GM12878 (cell line): ENCODE results near the gene ADCY5.

Experiments
- CREB1 ChIP-seq: IDR thresholded peaks from 2 replicates; pipeline ENCODE4 v1.6.1; 2012; ENCODE audit warnings: low read depth, mild to moderate bottlenecking, inconsistent platforms
- POLR2A ChIP-seq: IDR thresholded peaks from 2 replicates; pipeline ENCODE4 v1.6.1; 2011; ENCODE audit warnings: low read depth, mild to moderate bottlenecking, low read length
- ZNF384 ChIP-seq: IDR thresholded peaks from 2 replicates; pipeline ENCODE4 v1.6.1; 2012; ENCODE audit warnings: low read depth, mild to moderate bottlenecking, low read length, improper control_type of control experiment, borderline replicate concordance
- TF ChIP-seq, protein P1 (sequence below): fragments of 450-650 bp; IDR thresholded peaks from 2 replicates; pipeline ENCODE4 v1.6.1; 2016; ENCODE audit warnings: mild to moderate bottlenecking
- TF ChIP-seq, protein P2 (sequence below), 3 experiments: IDR thresholded peaks in 2 of 3; conservative IDR thresholded peaks in 1 of 3; 2 replicates each; pipeline ENCODE4 v1.5.1; 2011; ENCODE audit warnings: low read depth in 3 of 3, low read length in 3 of 3, mild to moderate bottlenecking in 3 of 3, control low read depth in 2 of 3, moderate library complexity in 2 of 3, inconsistent platforms in 1 of 3, mixed read lengths in 1 of 3; ENCODE audit not compliant: control insufficient read depth in 2 of 3, insufficient read depth in 1 of 3; ENCODE audit errors: extremely low read depth in 1 of 3

DNA sequence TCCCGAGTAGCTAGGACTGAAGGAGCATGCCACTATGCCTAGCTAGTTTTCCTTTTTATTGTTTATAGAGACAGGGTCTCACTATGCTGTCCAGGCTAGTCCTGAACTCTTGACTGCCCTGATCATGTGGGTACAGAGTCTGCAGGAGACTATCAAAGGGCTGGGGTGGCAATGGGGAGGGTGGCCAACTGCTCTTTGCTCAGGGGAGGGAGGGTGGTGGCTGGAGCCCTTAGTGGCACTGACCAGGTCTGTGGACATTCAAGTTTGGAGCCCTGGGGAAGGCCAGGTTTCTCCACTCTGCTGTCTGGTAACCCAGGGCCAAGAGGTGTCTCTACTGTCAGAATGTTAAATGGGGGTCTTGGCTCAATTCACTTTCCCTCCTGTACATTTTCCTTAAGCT lies 125.1 kb downstream of the ADCY5 start:
- TF ChIP-seq, protein P1, sequence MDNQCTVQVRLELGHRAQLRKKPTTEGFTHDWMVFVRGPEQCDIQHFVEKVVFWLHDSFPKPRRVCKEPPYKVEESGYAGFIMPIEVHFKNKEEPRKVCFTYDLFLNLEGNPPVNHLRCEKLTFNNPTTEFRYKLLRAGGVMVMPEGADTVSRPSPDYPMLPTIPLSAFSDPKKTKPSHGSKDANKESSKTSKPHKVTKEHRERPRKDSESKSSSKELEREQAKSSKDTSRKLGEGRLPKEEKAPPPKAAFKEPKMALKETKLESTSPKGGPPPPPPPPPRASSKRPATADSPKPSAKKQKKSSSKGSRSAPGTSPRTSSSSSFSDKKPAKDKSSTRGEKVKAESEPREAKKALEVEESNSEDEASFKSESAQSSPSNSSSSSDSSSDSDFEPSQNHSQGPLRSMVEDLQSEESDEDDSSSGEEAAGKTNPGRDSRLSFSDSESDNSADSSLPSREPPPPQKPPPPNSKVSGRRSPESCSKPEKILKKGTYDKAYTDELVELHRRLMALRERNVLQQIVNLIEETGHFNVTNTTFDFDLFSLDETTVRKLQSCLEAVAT: no peak
- TF ChIP-seq, protein P2, sequence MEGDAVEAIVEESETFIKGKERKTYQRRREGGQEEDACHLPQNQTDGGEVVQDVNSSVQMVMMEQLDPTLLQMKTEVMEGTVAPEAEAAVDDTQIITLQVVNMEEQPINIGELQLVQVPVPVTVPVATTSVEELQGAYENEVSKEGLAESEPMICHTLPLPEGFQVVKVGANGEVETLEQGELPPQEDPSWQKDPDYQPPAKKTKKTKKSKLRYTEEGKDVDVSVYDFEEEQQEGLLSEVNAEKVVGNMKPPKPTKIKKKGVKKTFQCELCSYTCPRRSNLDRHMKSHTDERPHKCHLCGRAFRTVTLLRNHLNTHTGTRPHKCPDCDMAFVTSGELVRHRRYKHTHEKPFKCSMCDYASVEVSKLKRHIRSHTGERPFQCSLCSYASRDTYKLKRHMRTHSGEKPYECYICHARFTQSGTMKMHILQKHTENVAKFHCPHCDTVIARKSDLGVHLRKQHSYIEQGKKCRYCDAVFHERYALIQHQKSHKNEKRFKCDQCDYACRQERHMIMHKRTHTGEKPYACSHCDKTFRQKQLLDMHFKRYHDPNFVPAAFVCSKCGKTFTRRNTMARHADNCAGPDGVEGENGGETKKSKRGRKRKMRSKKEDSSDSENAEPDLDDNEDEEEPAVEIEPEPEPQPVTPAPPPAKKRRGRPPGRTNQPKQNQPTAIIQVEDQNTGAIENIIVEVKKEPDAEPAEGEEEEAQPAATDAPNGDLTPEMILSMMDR (IDR thresholded peaks at IDR 0.05 in 2 of 3, conservative IDR thresholded peaks at IDR 0.05 in 1 of 3; ENCODE audit: control insufficient read depth in 2 of 3, extremely low read depth in 1 of 3, insufficient read depth in 1 of 3, low read depth in 3 of 3, low read length in 3 of 3): no peak
- TF ChIP-seq POLR2A (no peak), CREB1 (no peak), ZNF384 (no peak)
